HL-60 (cell line): ENCODE results near the gene ZBTB5.

Source experiments
- CTCF ChIP-seq: IDR thresholded peaks from one replicate; pipeline ENCODE4 v1.5.1; 2011; ENCODE audit warnings: low read length, control low read depth, inconsistent platforms; ENCODE audit not compliant: insufficient read depth
- GABPA ChIP-seq: IDR thresholded peaks from 2 replicates; pipeline ENCODE4 v1.6.1; 2012; ENCODE audit warnings: low read depth
- POLR2AphosphoS5 ChIP-seq: IDR thresholded peaks from 2 replicates; pipeline ENCODE4 v1.6.1; 2012; ENCODE audit warnings: low read depth
- REST ChIP-seq: IDR thresholded peaks from 2 replicates; pipeline ENCODE4 v1.6.1; 2012; ENCODE audit warnings: low read depth; ENCODE audit not compliant: insufficient replicate concordance

DNA sequence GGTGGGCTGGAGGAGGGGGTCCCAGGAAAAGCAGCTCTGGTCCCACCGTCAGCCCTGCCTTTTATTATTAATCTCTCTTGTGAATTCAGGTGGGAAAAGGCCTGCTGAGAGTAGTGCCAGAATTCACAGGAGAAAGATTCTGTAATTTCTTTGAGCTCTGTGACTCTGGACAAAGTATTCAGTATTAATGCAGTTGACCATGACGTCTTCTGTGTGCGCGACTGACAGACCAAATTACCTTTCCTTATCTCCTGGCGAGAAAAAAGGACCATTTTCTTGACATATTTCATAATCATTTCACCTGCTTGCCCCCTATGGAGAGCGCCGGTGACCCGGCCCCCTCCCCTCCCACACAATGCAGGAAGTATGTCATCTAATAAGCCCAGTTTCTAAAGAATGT lies 69.6 kb downstream of the ZBTB5 start:
- TF ChIP-seq POLR2AphosphoS5 (no peak), REST (no peak), CTCF (no peak), GABPA (no peak)
